SU-DHL-6 (cell line): Measurements from ENCODE around the gene IGF2.

Source experiments
- H2AFZ ChIP-seq: fragments of 200-600 bp; sonication (generic); 2 replicates; pipeline ENCODE4 v1.6.1; 2014; ENCODE audit warnings: low read depth, mild to moderate bottlenecking, moderate library complexity, mixed read lengths, antibody characterized with exemption, low read length; ENCODE audit not compliant: severe bottlenecking
- H3F3A ChIP-seq: fragments of 200-600 bp; shearing (Covaris generic); 2 replicates; pipeline ENCODE4 v1.6.0; 2016; ENCODE audit warnings: antibody characterized with exemption, mild to moderate bottlenecking; ENCODE audit not compliant: insufficient read depth
- H3K27ac ChIP-seq: fragments of 200-600 bp; sonication (generic); 2 replicates; pipeline ENCODE4 v1.5.1; 2016; ENCODE audit warnings: low read depth, mild to moderate bottlenecking, low read length, moderate library complexity, mixed read lengths
- H3K27me3 ChIP-seq: fragments of 200-600 bp; sonication (generic), shearing (Covaris generic); 2 replicates; pipeline ENCODE4 v1.6.0; 2014; ENCODE audit warnings: mild to moderate bottlenecking, low read length
- H3K36me3 ChIP-seq: fragments of 200-600 bp; sonication (generic); 2 replicates; pipeline ENCODE4 v1.6.1; 2014; ENCODE audit warnings: mild to moderate bottlenecking, low read length, mixed read lengths
- H3K4me2 ChIP-seq: fragments of 300-600, 200-600 bp; shearing (Covaris generic), sonication (generic); 2 replicates; pipeline ENCODE4 v1.6.0; 2014; ENCODE audit warnings: low read length, low read depth, mild to moderate bottlenecking; ENCODE audit not compliant: poor library complexity, severe bottlenecking
- H3K4me3 ChIP-seq: fragments of 200-600 bp; sonication (generic); 2 replicates; pipeline ENCODE4 v1.5.1; 2014; ENCODE audit warnings: antibody characterized with exemption, low read length, mild to moderate bottlenecking, mixed read lengths; ENCODE audit not compliant: insufficient read depth, poor library complexity, severe bottlenecking
- H3K79me2 ChIP-seq: fragments of 200-600 bp; sonication (generic); 2 replicates; pipeline ENCODE4 v1.6.1; 2014; ENCODE audit warnings: mild to moderate bottlenecking, low read length, moderate library complexity; ENCODE audit not compliant: insufficient read depth
- H3K9ac ChIP-seq: fragments of 200-600 bp; sonication (generic); 2 replicates; pipeline ENCODE4 v1.7.0; 2014; ENCODE audit warnings: mild to moderate bottlenecking, low read length
- H3K9me2 ChIP-seq: fragments of 200-600 bp; sonication (generic); replicated peaks from 2 replicates; pipeline ENCODE4 v1.6.1; 2014; ENCODE audit warnings: low read length; ENCODE audit not compliant: insufficient read depth
- H3K9me3 ChIP-seq: fragments of 200-600 bp; sonication (generic); 2 replicates; pipeline ENCODE4 v1.6.1; 2014; ENCODE audit warnings: low read length, mixed read lengths; ENCODE audit not compliant: insufficient read depth
- H4K20me1 ChIP-seq: fragments of 200-600 bp; sonication (generic); 2 replicates; pipeline ENCODE4 v1.6.1; 2014; ENCODE audit warnings: low read depth, mild to moderate bottlenecking, antibody characterized with exemption, low read length, moderate library complexity, mixed read lengths
- CTCF ChIP-seq: fragments of 200-600 bp; sonication (generic); IDR thresholded peaks from one replicate; pipeline ENCODE4 v1.5.1; 2017; ENCODE audit warnings: antibody characterized with exemption, mild to moderate bottlenecking, low read length, moderate library complexity; ENCODE audit not compliant: insufficient read depth, poor library complexity, severe bottlenecking
- EZH2phosphoT487 ChIP-seq: fragments of 200-600 bp; sonication (generic), shearing (Covaris generic); conservative IDR thresholded peaks from 2 replicates; pipeline ENCODE4 v1.6.1; 2018; ENCODE audit warnings: mild to moderate bottlenecking, antibody characterized with exemption, low read length, moderate library complexity, mixed read lengths

IGF2 gene

GRCh38 chr11:2114430-2115241, 24.6 kb downstream of the IGF2 start:
- H2AFZ ChIP-seq: no peak overlapping the region

GRCh38 chr11:2113776-2114175, 25.4 kb downstream of the IGF2 start:
- Histone ChIP-seq H3K36me3 (no peaks in the 10 kb centered on the region), H3K9me2 (no peaks in the 10 kb centered on the region), H3K79me2 (no peaks in the 10 kb centered on the region), H3K9me3 (no peaks in the 10 kb centered on the region), H2AFZ (no peak overlapping the region), H4K20me1 (no peaks in the 10 kb centered on the region), H3K4me3 (no peak overlapping the region), H3K9ac (no peak overlapping the region), H3K27ac (no peak overlapping the region), H3K27me3 (peaks cover 3% of the 10 kb centered on the region; the same call in 1 of the 2 replicates), H3F3A (no peaks in the 10 kb centered on the region), H3K4me2 (no peak overlapping the region)
- TF ChIP-seq CTCF (no peak), EZH2phosphoT487 (no peak)

More at GRCh38 chr11:2114430-2115241, 24.6 kb downstream of the IGF2 start:
- Histone ChIP-seq H3K9me2 (no peaks in the 10 kb centered on the region), H3K4me3 (no peak overlapping the region), H3K4me2 (no peak overlapping the region), H3K36me3 (no peaks in the 10 kb centered on the region), H3K27ac (no peak overlapping the region), H3K9ac (no peak overlapping the region), H3K79me2 (no peaks in the 10 kb centered on the region), H3F3A (no peaks in the 10 kb centered on the region), H3K27me3 (peaks cover 4% of the 10 kb centered on the region; the same call in 1 of the 2 replicates), H3K9me3 (no peaks in the 10 kb centered on the region), H4K20me1 (no peaks in the 10 kb centered on the region)
- TF ChIP-seq CTCF (no peak), EZH2phosphoT487 (no peak)

GRCh38 chr11:2110521-2110920, 28.7 kb downstream of the IGF2 start:
- H3K9ac ChIP-seq: no peak overlapping the region
- H3K36me3 ChIP-seq: no peaks in the 10 kb centered on the region
- H3K9me3 ChIP-seq: no peaks in the 10 kb centered on the region
- H3K27me3 ChIP-seq: no peaks in the 10 kb centered on the region
- H2AFZ ChIP-seq: no peak overlapping the region
- no peak overlapping the region for H3K27ac ChIP-seq
- no peaks in the 10 kb centered on the region for H4K20me1 ChIP-seq
- no peak overlapping the region for H3K4me2 ChIP-seq
- TF ChIP-seq EZH2phosphoT487 (no peak), CTCF (no peak)
- no peaks in the 10 kb centered on the region for H3K9me2 ChIP-seq
- no peak overlapping the region for H3K4me3 ChIP-seq
- no peaks in the 10 kb centered on the region for H3F3A ChIP-seq
- H3K79me2 ChIP-seq: no peaks in the 10 kb centered on the region
